HG03439 (cell line): ENCODE measurements around the gene TNRC6B.

Source experiments
- ATAC-seq: cut with Tn5 transposase; IDR thresholded peaks from one replicate; pipeline ENCODE4 v1.9.1; 2021; ENCODE audit warnings: mild to moderate bottlenecking, moderate library complexity; ENCODE audit not compliant: unreplicated experiment

The TNRC6B gene

DNA sequence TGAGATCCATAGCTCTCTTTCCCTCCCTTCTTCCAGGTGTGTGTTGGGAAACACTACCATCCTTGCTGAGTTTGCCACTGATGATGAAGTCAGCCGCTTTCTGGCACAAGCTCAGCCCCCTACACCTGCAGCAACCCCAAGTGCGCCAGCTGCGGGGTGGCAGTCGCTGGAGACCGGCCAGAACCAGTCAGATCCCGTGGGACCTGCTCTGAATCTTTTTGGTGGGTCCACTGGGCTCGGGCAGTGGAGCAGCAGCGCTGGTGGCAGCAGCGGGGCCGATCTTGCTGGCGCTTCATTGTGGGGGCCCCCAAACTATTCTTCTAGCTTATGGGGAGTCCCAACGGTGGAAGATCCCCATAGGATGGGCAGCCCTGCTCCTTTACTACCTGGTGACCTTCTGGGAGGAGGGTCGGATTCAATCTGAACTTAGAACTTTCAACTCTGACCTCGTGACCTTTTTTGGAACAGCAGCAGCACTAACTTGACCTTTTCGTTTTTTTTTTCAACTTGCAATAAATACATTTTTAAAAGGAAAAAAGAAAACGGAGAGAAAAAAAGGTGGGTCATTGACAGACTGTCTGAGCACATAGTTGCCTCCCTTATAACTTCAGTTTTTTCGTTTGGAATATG lies 145.2 kb downstream of the TNRC6B start:
- ATAC-seq = no peak

- ATAC-seq = no peak
These were observed 146.0 kb downstream of the TNRC6B start for GRCh38 chr22:40323681-40324171.

GRCh38 chr22:40324468-40325305 lies 147.0 kb downstream of the TNRC6B start:
- no peak for ATAC-seq

GRCh38 chr22:40325315-40325714 lies 147.6 kb downstream of the TNRC6B start:
- ATAC-seq = no peak

DNA sequence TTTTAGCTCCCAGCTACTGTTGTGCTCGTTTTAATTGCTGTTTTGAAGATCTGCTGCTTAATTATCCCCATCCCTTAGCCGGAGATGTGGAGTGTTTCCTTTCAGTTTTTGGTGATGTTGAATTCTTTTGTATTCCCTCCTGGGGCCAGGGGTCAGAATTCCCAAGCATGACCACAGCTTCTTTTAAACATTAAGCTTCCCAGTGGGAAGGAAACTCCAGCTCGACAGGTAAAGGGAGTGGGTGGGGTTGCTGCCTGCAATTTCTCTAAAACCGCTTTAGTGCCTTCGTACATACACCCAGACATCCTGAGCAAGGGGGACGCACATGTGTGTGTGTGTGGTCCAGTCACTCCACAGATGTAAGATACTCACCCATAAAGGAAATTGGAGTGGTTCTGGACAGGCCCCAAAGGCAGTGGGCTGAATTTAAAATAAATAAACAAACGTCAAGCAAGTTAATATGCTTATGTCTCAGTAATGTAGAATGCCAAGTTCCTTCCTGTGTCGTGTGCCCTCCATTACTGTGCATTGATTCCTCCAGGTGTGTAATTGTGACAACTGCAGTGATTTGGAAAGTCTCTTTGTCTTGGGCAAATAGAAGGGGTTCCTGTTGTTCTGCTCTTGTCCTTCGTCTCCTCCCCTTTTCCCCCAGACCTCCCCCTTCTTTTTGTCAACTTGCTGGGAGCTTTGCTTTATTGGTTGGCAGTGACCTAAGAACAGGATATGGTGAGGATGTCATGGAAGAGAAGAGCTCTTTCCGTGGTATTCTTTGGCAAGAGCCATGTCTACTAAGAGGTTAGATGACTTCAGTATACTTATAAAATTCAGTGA lies 149.4 kb downstream of the TNRC6B start:
- no peak for ATAC-seq

DNA sequence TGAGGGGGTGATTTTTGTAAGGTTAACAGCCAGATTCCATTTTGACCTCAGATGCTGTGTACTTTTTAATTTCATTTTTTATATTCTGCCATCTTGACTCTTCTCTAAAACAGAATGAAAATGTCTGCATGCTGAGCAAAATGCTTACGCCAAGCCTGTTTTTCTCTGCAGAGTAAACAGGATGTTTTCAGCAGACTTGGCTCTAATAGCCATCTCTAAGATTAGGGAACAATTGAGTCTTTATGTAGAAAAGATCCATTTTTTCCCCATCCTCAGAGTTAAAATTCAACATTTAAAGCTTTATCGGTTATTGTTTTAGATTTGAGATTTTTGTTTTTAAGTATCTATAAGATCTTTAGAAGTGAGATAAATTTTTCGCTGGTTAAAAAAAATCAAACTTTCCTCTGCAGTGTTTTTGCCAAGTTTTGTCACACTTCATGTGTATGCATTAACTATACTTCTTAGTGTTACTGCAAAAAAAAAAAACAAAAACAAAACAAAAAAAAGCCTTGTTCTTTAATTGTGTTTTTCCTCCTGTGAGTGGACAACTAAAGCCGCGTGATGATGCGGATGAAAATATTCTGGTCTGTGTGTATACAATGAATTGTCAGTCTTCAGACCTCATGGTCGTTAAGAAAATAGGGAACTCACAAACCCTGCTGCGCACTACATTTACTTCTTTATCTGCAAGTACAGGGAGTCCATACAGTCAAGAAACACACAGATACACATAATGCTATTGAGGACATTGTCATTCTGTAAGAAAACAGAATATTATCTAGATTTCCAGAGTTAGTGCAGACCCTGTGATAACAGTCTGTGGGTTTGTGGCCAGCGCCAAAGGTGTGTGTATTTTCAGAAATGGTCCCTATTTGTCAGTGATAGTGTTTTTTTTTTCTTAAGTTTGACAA lies 151.1 kb downstream of the TNRC6B start:
- no peak for ATAC-seq

DNA sequence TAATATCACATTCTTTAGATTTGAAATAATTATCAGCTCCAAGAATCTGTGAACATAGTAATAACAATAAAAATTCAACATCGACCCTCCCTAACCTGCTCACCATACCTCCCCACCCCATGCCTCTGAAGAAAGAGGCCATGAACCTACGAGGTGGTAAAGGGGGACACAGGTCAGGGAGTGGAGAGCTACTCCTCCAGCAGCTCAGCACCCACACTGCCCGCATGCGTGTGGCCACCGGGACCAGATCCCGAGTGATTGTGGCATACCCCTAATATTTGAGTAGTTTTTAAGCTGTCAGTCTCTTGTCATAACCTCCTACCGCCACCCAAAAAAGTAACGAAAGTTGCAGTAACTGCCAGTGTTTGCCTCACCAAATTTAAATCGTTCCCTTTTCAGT lies 151.7 kb downstream of the TNRC6B start:
- no peak for ATAC-seq

GRCh38 chr22:40330086-40330485 lies 152.4 kb downstream of the TNRC6B start:
- no peak for ATAC-seq

GRCh38 chr22:40330615-40331014 lies 152.9 kb downstream of the TNRC6B start:
- ATAC-seq = no peak

- no peak for ATAC-seq
These were observed 154.0 kb downstream of the TNRC6B start for GRCh38 chr22:40331706-40332105.

DNA sequence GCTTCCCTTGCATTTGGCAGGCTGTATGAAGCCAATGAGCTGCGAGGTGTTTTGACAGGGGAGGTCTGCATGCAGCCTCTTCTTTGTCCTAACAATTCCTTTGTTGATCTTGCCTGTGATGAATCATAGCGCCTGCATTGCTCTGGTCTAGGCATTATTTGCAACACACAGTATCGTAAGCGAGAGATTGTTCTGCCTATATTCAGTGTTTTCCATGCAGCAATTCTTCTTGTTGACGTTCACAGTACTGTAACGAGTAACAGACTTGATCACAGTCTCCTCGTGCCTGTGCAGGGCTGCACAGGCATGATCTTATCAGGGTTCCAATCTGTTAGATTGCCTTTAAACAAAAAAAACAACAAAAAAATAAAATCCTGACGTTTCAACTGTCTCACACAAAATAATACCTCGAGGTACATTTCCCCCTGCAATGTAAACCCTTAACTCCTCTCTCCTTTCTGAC lies 154.6 kb downstream of the TNRC6B start:
- ATAC-seq = no peak

GRCh38 chr22:40334060-40334459 lies 156.3 kb downstream of the TNRC6B start:
- ATAC-seq = no peak

- no peak for ATAC-seq
These were observed 157.2 kb downstream of the TNRC6B start for GRCh38 chr22:40334899-40335298.

- no peak for ATAC-seq
These were observed 157.6 kb downstream of the TNRC6B start for GRCh38 chr22:40335358-40335757.

DNA sequence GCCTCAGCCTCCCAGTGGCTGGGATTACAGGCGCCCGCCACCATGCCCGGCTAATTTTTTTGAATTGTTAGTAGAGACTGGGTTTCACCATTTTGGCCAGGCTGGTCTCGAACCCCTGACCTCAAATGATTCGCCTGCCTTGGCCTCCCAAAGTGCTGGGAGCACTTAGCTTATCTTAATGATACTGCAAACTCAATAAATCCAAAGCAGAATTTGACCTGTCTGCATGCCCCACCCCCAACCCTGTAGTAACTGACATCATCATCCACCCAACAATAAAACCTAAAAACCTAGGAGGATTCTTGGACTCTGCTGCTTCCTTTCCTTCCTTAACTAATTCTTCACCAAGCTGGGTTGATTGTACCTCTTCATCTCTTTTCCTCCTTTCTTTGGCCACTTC lies 162.3 kb downstream of the TNRC6B start:
- ATAC-seq = no peak

DNA sequence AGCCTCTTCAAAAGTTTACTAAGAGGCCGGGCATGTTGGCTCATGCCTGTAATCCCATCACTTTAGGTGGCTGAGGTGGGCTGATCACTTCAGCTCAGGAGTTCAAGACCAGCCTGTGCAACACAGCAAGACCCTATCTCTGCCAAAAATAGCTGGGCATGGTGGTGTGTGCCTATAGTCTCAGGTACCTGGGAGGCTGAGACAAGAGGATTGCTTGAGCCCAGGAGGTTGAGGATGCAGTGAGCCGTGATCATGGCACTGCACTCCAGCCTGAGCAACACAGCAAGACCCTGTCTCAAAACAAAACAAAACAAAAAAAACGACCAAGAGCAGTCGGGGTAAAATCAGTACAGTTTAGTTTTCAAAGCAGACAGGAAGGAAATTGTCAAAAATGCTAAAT lies 163.9 kb downstream of the TNRC6B start:
- no peak for ATAC-seq

DNA sequence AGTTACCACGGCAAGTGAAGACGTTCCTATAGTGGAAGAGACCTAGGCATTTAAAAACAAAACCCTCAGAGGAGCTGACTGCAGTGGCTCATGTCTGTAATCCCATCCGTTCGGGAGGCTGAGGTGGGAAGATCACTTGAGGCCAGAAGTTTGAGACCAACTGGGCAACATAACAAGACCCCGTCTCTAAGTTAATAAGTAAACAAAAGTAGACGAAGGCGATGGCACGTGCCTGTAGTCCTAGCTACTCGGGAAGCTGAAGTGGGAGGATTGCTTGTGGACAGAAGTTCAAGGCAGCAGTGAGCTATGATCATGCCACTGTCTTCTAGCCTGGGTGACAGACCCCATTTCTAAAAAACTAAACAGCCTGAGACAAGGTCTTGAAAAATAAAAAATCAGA lies 164.8 kb downstream of the TNRC6B start:
- no peak for ATAC-seq

DNA sequence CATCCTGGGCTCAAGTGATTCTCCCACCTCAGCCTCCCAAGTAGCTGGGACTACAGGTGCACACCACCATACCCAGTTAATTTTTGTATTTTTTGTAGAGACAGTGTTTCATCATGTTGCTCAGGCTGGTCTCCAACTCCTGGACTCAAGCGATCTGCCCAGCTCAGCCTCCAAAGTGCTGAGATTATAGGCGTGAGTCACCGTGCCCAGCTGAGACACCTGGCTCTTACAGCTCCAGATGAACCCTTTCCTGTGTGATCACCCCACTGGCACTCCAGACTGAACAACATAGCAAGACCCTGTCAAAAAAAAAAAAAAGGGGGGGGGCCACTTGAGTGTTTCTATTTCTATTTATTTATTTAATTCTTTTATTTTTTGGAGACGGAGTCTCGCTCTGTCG lies 167.5 kb downstream of the TNRC6B start:
- no peak for ATAC-seq

DNA sequence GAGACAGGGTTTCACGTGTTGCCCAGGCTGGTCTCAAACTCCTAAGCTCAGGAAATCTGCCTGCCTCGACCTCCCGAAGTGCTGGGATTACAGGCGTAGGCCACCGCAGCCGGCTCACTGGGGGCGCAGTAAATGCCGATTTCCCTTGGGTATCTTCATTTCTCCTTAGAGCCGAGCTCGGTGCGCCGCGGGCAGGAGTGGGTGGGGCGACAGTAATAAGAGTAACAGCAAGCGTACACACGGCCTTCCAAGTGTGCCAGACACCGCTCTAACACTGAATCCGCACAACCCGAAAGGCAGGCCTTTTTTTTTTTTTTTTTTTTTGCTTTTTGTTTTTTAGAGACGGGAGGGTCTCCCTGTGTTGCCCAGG lies 168.1 kb downstream of the TNRC6B start:
- ATAC-seq = peak; percentile 15
